KMS-11 (cell line): ENCODE measurements around the gene HUS1B.

Experiments used
- H2AFZ ChIP-seq: fragments of 200-600 bp; sonication (generic); 2 replicates; pipeline ENCODE4 v1.6.1; 2016; ENCODE audit warnings: antibody characterized with exemption, mixed run types, low read depth
- H3K27ac ChIP-seq: fragments of 200-600 bp; sonication (generic); 2 replicates; pipeline ENCODE4 v1.6.1; 2016; ENCODE audit warnings: mild to moderate bottlenecking, mixed run types
- H3K27me3 ChIP-seq: fragments of 200-600 bp; sonication (generic); 2 replicates; pipeline ENCODE4 v1.6.1; 2017; ENCODE audit warnings: mild to moderate bottlenecking, low read depth, mixed run types, moderate library complexity; ENCODE audit not compliant: insufficient read depth
- H3K36me3 ChIP-seq: fragments of 200-600 bp; sonication (generic); 2 replicates; pipeline ENCODE4 v1.6.1; 2017; ENCODE audit warnings: mild to moderate bottlenecking, mixed run types; ENCODE audit not compliant: insufficient read depth
- H3K4me1 ChIP-seq: fragments of 200-600 bp; sonication (generic); 2 replicates; pipeline ENCODE4 v1.6.1; 2016; ENCODE audit warnings: mild to moderate bottlenecking, low read depth, mixed run types; ENCODE audit not compliant: poor library complexity, severe bottlenecking
- H3K4me2 ChIP-seq: fragments of 200-600 bp; sonication (generic); 2 replicates; pipeline ENCODE4 v1.7.0; 2016; ENCODE audit warnings: mild to moderate bottlenecking, mixed run types
- H3K4me3 ChIP-seq: fragments of 200-600 bp; sonication (generic); IDR thresholded peaks from 2 replicates; pipeline ENCODE4 v1.6.1; 2017; ENCODE audit warnings: low read depth, low read length, mixed read lengths; ENCODE audit not compliant: insufficient read depth
- H3K79me2 ChIP-seq: fragments of 200-600 bp; sonication (generic); 2 replicates; pipeline ENCODE4 v1.6.1; 2016; ENCODE audit warnings: low read depth, mixed run types; ENCODE audit not compliant: insufficient read depth
- H3K9ac ChIP-seq: fragments of 200-600 bp; sonication (generic); 2 replicates; pipeline ENCODE4 v1.6.1; 2016; ENCODE audit warnings: mild to moderate bottlenecking, mixed run types
- H4K20me1 ChIP-seq: fragments of 200-600 bp; sonication (generic); 2 replicates; pipeline ENCODE4 v1.6.1; 2016; ENCODE audit warnings: mild to moderate bottlenecking, mixed run types; ENCODE audit not compliant: insufficient read depth
- CTCF ChIP-seq: fragments of 200-600 bp; sonication (generic); conservative IDR thresholded peaks from 2 replicates; pipeline ENCODE4 v1.6.1; 2017; ENCODE audit warnings: low read depth, mild to moderate bottlenecking, antibody characterized with exemption, low read length, moderate library complexity, mixed read lengths

HUS1B gene

GRCh38 chr6:683742-684440 is 27.0 kb upstream of the HUS1B start:
- H3K27me3 ChIP-seq: no peaks in the 10 kb centered on the region
- no peaks in the 10 kb centered on the region for H4K20me1 ChIP-seq
- TF ChIP-seq CTCF: no peak
- peaks cover 35% of the 10 kb centered on the region; the same call in 1 of the 2 replicates for H3K79me2 ChIP-seq
- H3K4me3 ChIP-seq: no peak overlapping the region
- H3K27ac ChIP-seq: peak overlapping the region; percentile 59; the same call in 1 of the 2 replicates
- peak overlapping the region; percentile 96 for H3K4me2 ChIP-seq
- H2AFZ ChIP-seq: no peak overlapping the region
- no peaks in the 10 kb centered on the region for H3K36me3 ChIP-seq
- peaks cover 38% of the 10 kb centered on the region for H3K4me1 ChIP-seq
- H3K9ac ChIP-seq: no peak overlapping the region

GRCh38 chr6:680666-681340 is 23.9 kb upstream of the HUS1B start:
- no peak overlapping the region for H3K27ac ChIP-seq
- no peak overlapping the region for H2AFZ ChIP-seq
- no peak overlapping the region for H3K4me2 ChIP-seq
- no peak overlapping the region for H3K4me3 ChIP-seq
- H3K36me3 ChIP-seq: no peaks in the 10 kb centered on the region
- H3K4me1 ChIP-seq: peaks cover 27% of the 10 kb centered on the region
- H3K79me2 ChIP-seq: peaks cover 24% of the 10 kb centered on the region; the same call in 1 of the 2 replicates
- TF ChIP-seq CTCF: no peak
- H4K20me1 ChIP-seq: no peaks in the 10 kb centered on the region
- no peaks in the 10 kb centered on the region for H3K27me3 ChIP-seq
- H3K9ac ChIP-seq: no peak overlapping the region

- no peak overlapping the region for H2AFZ ChIP-seq
- no peaks in the 10 kb centered on the region for H3K36me3 ChIP-seq
- no peak overlapping the region for H3K4me2 ChIP-seq
- no peak overlapping the region for H3K27ac ChIP-seq
- no peak overlapping the region for H3K4me3 ChIP-seq
- H3K27me3 ChIP-seq: no peaks in the 10 kb centered on the region
- peaks cover 22% of the 10 kb centered on the region for H3K4me1 ChIP-seq
- no peaks in the 10 kb centered on the region for H4K20me1 ChIP-seq
- H3K9ac ChIP-seq: no peak overlapping the region
- no peak for TF ChIP-seq CTCF
- H3K79me2 ChIP-seq: peaks cover 24% of the 10 kb centered on the region; the same call in 1 of the 2 replicates
Observed at GRCh38 chr6:680251-680650, 23.4 kb upstream of the HUS1B start.

GRCh38 chr6:679282-679681 is 22.4 kb upstream of the HUS1B start:
- Histone ChIP-seq H3K79me2 (peaks cover 23% of the 10 kb centered on the region; the same call in 1 of the 2 replicates), H3K4me1 (peaks cover 12% of the 10 kb centered on the region), H4K20me1 (no peaks in the 10 kb centered on the region), H3K9ac (no peak overlapping the region), H3K4me3 (no peak overlapping the region), H3K27me3 (no peaks in the 10 kb centered on the region), H2AFZ (no peak overlapping the region), H3K27ac (no peak overlapping the region), H3K4me2 (no peak overlapping the region), H3K36me3 (no peaks in the 10 kb centered on the region)
- TF ChIP-seq CTCF: no peak
